ENCODE measurements around the gene RARRES2. TPM values are rescaled to one million over a fixed set of nuclear protein-coding genes. Genes with fewer than 3 reads are reported as not detected.
"Not testable (repeated sequence)": the region's sequence is repeated elsewhere in the genome, so short reads cannot be mapped to it uniquely, and the experiment has no call there.

RARRES2 gene
- total RNA-seq, 2 donors from 2014 or later: 76.4 to 102 TPM

GRCh38 chr7:150322833-150323681 lies 18.4 kb downstream of the RARRES2 start, which contains the start of the genes ACTR3C and LRRC61:
TSS of gene ACTR3C (minus strand) at chr7:150323545. CDS start at chr7:150295296, 28,249 bp downstream.
TSS of gene LRRC61 (plus strand) at chr7:150323355. CDS start at chr7:150336862, 13,507 bp downstream.
- Histone ChIP-seq H3K4me3 (peak within 1 kb of the TSS; percentile 80), H3K36me3 (no peaks in the 10 kb centered on the region), H3K27me3 (replicated peaks; ENCODE audit: insufficient read depth) (no peaks in the 10 kb centered on the region), H3K27ac (peak within 1 kb of the TSS in 1 of 2 donors; percentile 34), H3K4me1 (ENCODE audit: control insufficient read depth in 1 of 2, low read depth in 2 of 2) (peaks cover 0 to 24% of the 10 kb centered on the region in 2 donors), H3K9me3 (no peaks in the 10 kb centered on the region)
- ATAC-seq (ENCODE audit: insufficient number of reproducible peaks, low FRiP score, low read depth) (no peak), DNase-seq (ENCODE audit: low spot score) (no peak)
- no peak for TF ChIP-seq CTCF (IDR thresholded peaks at IDR 0.05)

- H3K27ac ChIP-seq: no peak overlapping the region
- DNase-seq (ENCODE audit: low spot score) (no peak), ATAC-seq (ENCODE audit: insufficient number of reproducible peaks, low FRiP score, low read depth) (no peak)
Observed at GRCh38 chr7:150322114-150322832, 19.2 kb downstream of the RARRES2 start.

GRCh38 chr7:150321788-150322113 lies 19.7 kb downstream of the RARRES2 start:
- Histone ChIP-seq H3K4me3 (no peak overlapping the region), H3K9me3 (no peaks in the 10 kb centered on the region), H3K4me1 (ENCODE audit: control insufficient read depth in 1 of 2, low read depth in 2 of 2) (peaks cover 0 to 24% of the 10 kb centered on the region in 2 donors), H3K27ac (no peak overlapping the region), H3K27me3 (replicated peaks; ENCODE audit: insufficient read depth) (no peaks in the 10 kb centered on the region), H3K36me3 (no peaks in the 10 kb centered on the region)
- no peak for DNase-seq (ENCODE audit: low spot score)
- no peak for TF ChIP-seq CTCF (IDR thresholded peaks at IDR 0.05)
- ATAC-seq (ENCODE audit: insufficient number of reproducible peaks, low FRiP score, low read depth): no peak

More at GRCh38 chr7:150322114-150322832, 19.2 kb downstream of the RARRES2 start:
- Histone ChIP-seq H3K36me3 (no peaks in the 10 kb centered on the region), H3K27me3 (replicated peaks; ENCODE audit: insufficient read depth) (no peaks in the 10 kb centered on the region), H3K9me3 (no peaks in the 10 kb centered on the region), H3K4me3 (peak overlapping the region; percentile 80), H3K4me1 (ENCODE audit: control insufficient read depth in 1 of 2, low read depth in 2 of 2) (peaks cover 0 to 24% of the 10 kb centered on the region in 2 donors)
- TF ChIP-seq CTCF (IDR thresholded peaks at IDR 0.05): no peak

- Histone ChIP-seq H3K4me1 (ENCODE audit: control insufficient read depth in 1 of 2, low read depth in 2 of 2) (peaks cover 0 to 10% of the 10 kb centered on the region in 2 donors), H3K27me3 (replicated peaks; ENCODE audit: insufficient read depth) (no peaks in the 10 kb centered on the region), H3K4me3 (no peak overlapping the region), H3K36me3 (no peaks in the 10 kb centered on the region), H3K27ac (no peak overlapping the region), H3K9me3 (no peaks in the 10 kb centered on the region)
- TF ChIP-seq CTCF (IDR thresholded peaks at IDR 0.05): no peak
- DNase-seq (ENCODE audit: low spot score) (no peak), ATAC-seq (ENCODE audit: insufficient number of reproducible peaks, low FRiP score, low read depth) (no peak)
Observed at GRCh38 chr7:150317748-150318444, 23.5 kb downstream of the RARRES2 start.

- not testable (repeated sequence) for H3K4me1 ChIP-seq (ENCODE audit: control insufficient read depth in 1 of 2, low read depth in 2 of 2); H3K4me3 ChIP-seq; DNase-seq (ENCODE audit: low spot score); H3K27ac ChIP-seq; H3K9me3 ChIP-seq; ATAC-seq (ENCODE audit: insufficient number of reproducible peaks, low FRiP score, low read depth); H3K27me3 ChIP-seq (replicated peaks; ENCODE audit: insufficient read depth); H3K36me3 ChIP-seq
Observed at GRCh38 chr7:150316987-150317386, 24.4 kb downstream of the RARRES2 start.

All from thoracic aorta (tissue), 2 donors.